ENCODE results near the gene CCDC17.

CCDC17 gene

DNA sequence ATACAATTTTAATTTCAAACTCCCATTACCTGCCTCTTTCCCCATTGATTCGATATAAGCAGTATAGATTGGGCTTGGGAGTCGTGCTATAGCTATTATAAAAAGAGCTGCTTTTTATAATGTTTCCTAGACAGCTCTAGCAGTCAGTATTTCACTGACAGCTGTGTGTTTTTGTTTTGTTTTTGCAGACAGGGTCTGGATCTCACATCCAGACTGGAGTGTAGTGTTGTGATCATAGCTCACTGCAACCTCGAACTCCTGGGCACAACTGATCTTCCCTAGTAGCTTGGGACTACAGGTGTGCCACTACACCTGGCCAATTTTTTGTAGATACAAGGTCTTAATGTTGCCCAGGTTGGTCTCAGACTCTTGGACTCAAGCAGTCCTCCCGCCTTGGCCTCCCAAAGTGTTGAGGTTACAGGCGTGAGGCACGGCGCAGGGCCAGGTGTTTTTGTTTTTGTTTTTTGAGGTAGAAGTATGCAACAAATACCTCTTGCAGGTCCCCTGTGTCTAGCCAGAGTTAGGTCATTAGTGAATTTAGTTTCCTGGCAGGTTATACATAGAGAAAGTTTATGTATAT is 38.3 kb downstream of the CCDC17 start:
- Histone ChIP-seq H3K4me3 (ENCODE audit: severe bottlenecking) (peak overlapping the region; percentile 75), H3K27ac (ENCODE audit: poor library complexity, severe bottlenecking) (peak overlapping the region; percentile 73), H3K9me3 (ENCODE audit: severe bottlenecking) (no peaks in the 10 kb centered on the region), H3K27me3 (ENCODE audit: insufficient read depth, poor library complexity, severe bottlenecking) (no peaks in the 10 kb centered on the region), H3K4me1 (ENCODE audit: insufficient read depth, poor library complexity, severe bottlenecking) (no peaks in the 10 kb centered on the region), H3K36me3 (ENCODE audit: low read depth) (peaks cover 16% of the 10 kb centered on the region)
- DNase-seq (ENCODE audit: low spot score), result no peak
- no peak for ATAC-seq (ENCODE audit: low read depth)
- TF ChIP-seq CTCF (IDR thresholded peaks at IDR 0.05; ENCODE audit: poor library complexity, severe bottlenecking), result no peak

- DNase-seq (ENCODE audit: low spot score) (no peak), ATAC-seq (ENCODE audit: low read depth) (no peak)
- no peak for TF ChIP-seq CTCF (IDR thresholded peaks at IDR 0.05; ENCODE audit: poor library complexity, severe bottlenecking)
- no peaks in the 10 kb centered on the region for H3K27me3 ChIP-seq (ENCODE audit: insufficient read depth, poor library complexity, severe bottlenecking)
- H3K4me1 ChIP-seq (ENCODE audit: insufficient read depth, poor library complexity, severe bottlenecking), result no peaks in the 10 kb centered on the region
- H3K4me3 ChIP-seq (ENCODE audit: severe bottlenecking), result peak overlapping the region; percentile 75
- H3K9me3 ChIP-seq (ENCODE audit: severe bottlenecking), result no peaks in the 10 kb centered on the region
- H3K27ac ChIP-seq (ENCODE audit: poor library complexity, severe bottlenecking), result peak overlapping the region; percentile 73
- H3K36me3 ChIP-seq (ENCODE audit: low read depth), result peaks cover 16% of the 10 kb centered on the region
Measured at GRCh38 chr1:45585110-45585426, 38.8 kb downstream of the CCDC17 start.

DNA sequence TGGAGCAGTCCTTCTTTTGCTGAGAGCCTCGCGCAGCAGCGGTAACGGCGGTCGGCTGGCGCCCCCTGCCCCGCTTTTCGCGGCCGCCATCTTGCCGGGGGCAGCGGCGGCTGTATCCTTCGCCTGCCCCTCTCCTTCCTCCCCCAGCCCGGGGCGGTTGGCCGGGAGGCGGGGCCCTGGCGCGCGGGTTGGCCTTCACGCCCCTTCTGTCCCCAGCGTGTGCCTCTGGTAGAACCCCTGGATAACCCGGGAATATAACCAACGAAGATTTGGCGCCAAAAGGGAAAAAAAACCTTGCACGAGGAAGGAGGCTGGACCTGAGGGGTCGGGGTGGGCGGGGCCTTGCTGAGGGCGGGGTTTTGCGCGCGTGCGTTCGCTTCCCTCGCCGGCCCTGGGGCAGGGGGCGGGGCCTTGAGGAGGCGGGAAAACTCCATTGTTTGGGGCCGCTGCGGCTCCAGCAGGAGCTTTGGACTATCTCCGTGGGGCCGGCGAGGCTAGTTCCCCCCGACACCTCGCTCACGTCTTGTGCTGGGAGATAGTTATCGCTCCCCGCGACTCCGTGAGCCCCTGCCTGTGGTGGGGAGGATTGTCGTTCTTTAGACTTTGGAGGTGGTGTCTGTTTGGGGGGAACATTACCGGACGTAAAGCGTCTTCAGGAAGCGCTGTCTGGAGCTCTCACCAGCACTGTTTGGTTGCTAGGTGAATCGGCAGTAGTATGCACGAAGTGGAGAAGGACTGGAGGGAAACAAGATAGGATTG is 39.3 kb downstream of the CCDC17 start:
- Histone ChIP-seq H3K36me3 (ENCODE audit: low read depth) (peaks cover 15% of the 10 kb centered on the region), H3K27ac (ENCODE audit: poor library complexity, severe bottlenecking) (peak overlapping the region; percentile 73), H3K9me3 (ENCODE audit: severe bottlenecking) (no peaks in the 10 kb centered on the region), H3K4me3 (ENCODE audit: severe bottlenecking) (peak overlapping the region; percentile 75), H3K4me1 (ENCODE audit: insufficient read depth, poor library complexity, severe bottlenecking) (no peaks in the 10 kb centered on the region), H3K27me3 (ENCODE audit: insufficient read depth, poor library complexity, severe bottlenecking) (no peaks in the 10 kb centered on the region)
- ATAC-seq (ENCODE audit: low read depth) (peak; percentile 40), DNase-seq (ENCODE audit: low spot score) (peak; percentile 83)
- TF ChIP-seq CTCF (IDR thresholded peaks at IDR 0.05; ENCODE audit: poor library complexity, severe bottlenecking), result peak; percentile 30

- Histone ChIP-seq H3K27me3 (ENCODE audit: insufficient read depth, poor library complexity, severe bottlenecking) (no peaks in the 10 kb centered on the region), H3K4me1 (ENCODE audit: insufficient read depth, poor library complexity, severe bottlenecking) (no peaks in the 10 kb centered on the region), H3K4me3 (ENCODE audit: severe bottlenecking) (peak within 1 kb of the TSS; percentile 75), H3K9me3 (ENCODE audit: severe bottlenecking) (no peaks in the 10 kb centered on the region), H3K36me3 (ENCODE audit: low read depth) (peaks cover 8% of the 10 kb centered on the region), H3K27ac (ENCODE audit: poor library complexity, severe bottlenecking) (peak within 1 kb of the TSS; percentile 73)
- DNase-seq (ENCODE audit: low spot score) (peak; percentile 87), ATAC-seq (ENCODE audit: low read depth) (peak; percentile 62)
- no peak for TF ChIP-seq CTCF (IDR thresholded peaks at IDR 0.05; ENCODE audit: poor library complexity, severe bottlenecking)
Measured at GRCh38 chr1:45583666-45584350, 40.0 kb downstream of the CCDC17 start, which contains the start of gene NASP. TSS of gene NASP (plus strand) at chr1:45584041. CDS start at chr1:45584147, 106 bp downstream.
